Immature natural killer cell (primary cell): ENCODE data around the gene ASB6. TPM values are rescaled to one million over a fixed set of nuclear protein-coding genes. Genes with fewer than 3 reads are reported as not detected.
A peak's percentile ranks its signal among the peaks of the same experiment; 100 is the strongest.

Experiments used
- DNase-seq, 3 donors: peaks; one replicate each; pipeline ENCODE4 v3.0.0; 2022; ENCODE audit warnings: mixed read lengths in 1 of 3
- H3K27ac Mint-ChIP-seq, 6 donors: one replicate each; pipeline ENCODE4 v1.8.0; 2020; ENCODE audit warnings: mixed read lengths in 6 of 6, mild to moderate bottlenecking in 5 of 6, inconsistent platforms in 4 of 6, moderate library complexity in 3 of 6
- H3K27me3 Mint-ChIP-seq, 3 donors: one replicate each; pipeline ENCODE4 v1.8.0; 2020 to 2021; ENCODE audit warnings: low read depth in 3 of 3, mild to moderate bottlenecking in 3 of 3, mixed read lengths in 3 of 3, moderate library complexity in 3 of 3, inconsistent platforms in 1 of 3
- H3K36me3 Mint-ChIP-seq, 3 donors: one replicate each; pipeline ENCODE4 v1.8.0; 2020; ENCODE audit warnings: mixed read lengths in 3 of 3, inconsistent platforms in 2 of 3, mild to moderate bottlenecking in 2 of 3
- H3K4me1 Mint-ChIP-seq, 2 donors: one replicate each; pipeline ENCODE4 v1.8.0; 2020; ENCODE audit warnings: inconsistent platforms in 2 of 2, mild to moderate bottlenecking in 2 of 2, mixed read lengths in 2 of 2, moderate library complexity in 1 of 2
- H3K4me3 Mint-ChIP-seq, 5 donors: one replicate each; pipeline ENCODE4 v1.8.0; 2020; ENCODE audit warnings: mild to moderate bottlenecking in 5 of 5, mixed read lengths in 5 of 5, inconsistent platforms in 3 of 5, moderate library complexity in 3 of 5
- H3K9me3 Mint-ChIP-seq, 6 donors: one replicate each; pipeline ENCODE4 v1.8.0; 2020; ENCODE audit warnings: mild to moderate bottlenecking in 6 of 6, mixed read lengths in 6 of 6, inconsistent platforms in 4 of 6, moderate library complexity in 3 of 6
- polyA plus RNA-seq, 3 donors: library from polyadenylated mRNA; unstranded; fragments of 300-500 nt; fragmentation: Illumina TruSeq; gene quantifications; one replicate each; pipeline ENCODE4 v1.2.3, GENCODE V29; 2021

ASB6 gene
- polyA plus RNA-seq, 3 donors from 2014 or later: 13.9 to 26.6 (median 19.9) TPM

- H3K4me1 Mint-ChIP-seq: peaks cover 29 to 39% of the 10 kb centered on the region in 2 donors
- H3K9me3 Mint-ChIP-seq: no peaks in the 10 kb centered on the region
- peaks cover 4 to 12% (median 5%) of the 10 kb centered on the region in 3 donors for H3K27me3 Mint-ChIP-seq
- H3K27ac Mint-ChIP-seq: peak overlapping the region in 1 of 6 donors; percentile 83
- H3K4me3 Mint-ChIP-seq: peak overlapping the region in 3 of 5 donors; percentile 36 to 78 (median 38)
- H3K36me3 Mint-ChIP-seq: no peaks in the 10 kb centered on the region
- no peak for DNase-seq
Observed at GRCh38 chr9:129610213-129610472, 31.8 kb downstream of the ASB6 start.

GRCh38 chr9:129609486-129610212 lies 32.3 kb downstream of the ASB6 start:
- Mint-ChIP-seq H3K9me3 (no peaks in the 10 kb centered on the region), H3K4me3 (peak overlapping the region; percentile 82 to 94 (median 88)), H3K4me1 (peaks cover 33 to 42% of the 10 kb centered on the region in 2 donors), H3K36me3 (no peaks in the 10 kb centered on the region), H3K27me3 (peaks cover 4 to 12% (median 5%) of the 10 kb centered on the region in 3 donors), H3K27ac (peak overlapping the region; percentile 79 to 96 (median 92))
- peak; percentile 86 to 88 (median 87) for DNase-seq

DNA sequence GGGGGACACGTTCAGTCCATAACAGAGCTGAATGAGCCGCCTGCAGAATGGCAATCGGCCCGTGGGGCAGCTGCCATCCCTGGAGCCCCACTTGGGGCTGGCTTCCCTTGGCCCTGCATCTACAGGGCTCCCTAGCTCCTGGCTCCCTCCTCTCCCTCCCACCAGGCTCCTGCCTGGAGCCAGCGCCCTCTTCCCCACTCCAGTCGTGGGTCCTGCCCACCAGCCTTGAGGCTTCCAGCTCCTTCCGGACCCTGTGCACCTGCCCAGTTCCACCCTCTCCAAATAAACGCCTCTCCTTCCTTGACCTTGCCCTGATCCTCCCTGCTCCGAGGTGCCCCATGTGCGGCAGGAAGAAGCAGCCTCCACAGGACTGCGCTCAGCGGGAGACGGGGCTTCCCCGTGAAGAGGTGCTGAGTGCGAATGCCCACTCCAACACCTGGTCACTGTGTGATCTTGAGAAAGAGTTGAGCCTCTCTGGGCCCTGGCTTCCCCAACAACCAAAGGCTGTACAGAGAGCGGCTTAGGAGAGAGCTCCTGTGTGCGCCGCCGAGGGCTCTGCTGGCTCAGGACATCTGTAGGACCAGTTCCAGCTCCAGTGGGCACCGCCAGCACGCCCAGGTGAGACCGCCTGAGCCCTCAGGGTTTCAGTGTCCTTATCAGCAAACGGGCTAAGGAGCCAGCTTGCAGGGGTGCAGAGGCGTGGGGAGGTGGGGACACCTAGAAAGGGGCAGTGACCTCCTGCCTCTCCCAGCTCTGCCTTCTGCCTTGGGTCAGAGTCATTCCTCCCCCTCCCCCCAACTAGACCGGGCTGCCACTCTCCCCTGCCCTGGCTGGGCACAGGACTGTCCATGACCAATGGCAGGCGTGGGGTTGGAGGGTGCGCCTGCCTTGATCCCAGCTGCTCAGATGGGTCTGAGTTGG lies 33.1 kb downstream of the ASB6 start:
- H3K27me3 Mint-ChIP-seq: peaks cover 4 to 12% (median 5%) of the 10 kb centered on the region in 3 donors

DNA sequence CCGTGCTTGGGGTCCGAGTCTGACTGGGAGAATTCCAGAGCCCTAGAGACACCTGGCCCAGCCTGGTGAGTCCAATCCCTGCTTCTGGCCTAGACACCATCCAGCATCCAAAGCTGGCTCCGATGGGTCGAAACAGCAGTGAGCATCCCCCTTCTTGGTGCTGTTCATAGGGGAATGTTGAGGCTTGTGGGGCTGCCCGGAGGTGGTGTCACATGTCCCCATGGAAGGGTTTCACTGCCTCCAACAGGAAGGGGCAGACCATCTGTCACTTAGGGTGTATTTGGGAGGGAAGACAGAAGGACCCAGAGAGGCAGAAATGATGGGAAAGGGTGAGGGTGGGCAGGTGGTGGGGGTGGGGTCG lies 34.9 kb downstream of the ASB6 start:
- no peaks in the 10 kb centered on the region for H3K9me3 Mint-ChIP-seq
- H3K27me3 Mint-ChIP-seq: peaks cover 4 to 10% (median 6%) of the 10 kb centered on the region in 3 donors
- H3K4me1 Mint-ChIP-seq: peaks cover 38 to 46% of the 10 kb centered on the region in 2 donors
- H3K27ac Mint-ChIP-seq: peak overlapping the region in 5 of 6 donors; percentile 41 to 90 (median 80)
- no peaks in the 10 kb centered on the region for H3K36me3 Mint-ChIP-seq
- no peak overlapping the region for H3K4me3 Mint-ChIP-seq
- no peak for DNase-seq

More for the DNA sequence above, 33.1 kb downstream of the ASB6 start:
- no peaks in the 10 kb centered on the region for H3K9me3 Mint-ChIP-seq
- peak overlapping the region; percentile 25 to 93 (median 82) for H3K27ac Mint-ChIP-seq
- H3K36me3 Mint-ChIP-seq: no peaks in the 10 kb centered on the region
- H3K4me1 Mint-ChIP-seq: peaks cover 37 to 46% of the 10 kb centered on the region in 2 donors
- no peak for DNase-seq
- peak overlapping the region; percentile 7 to 46 (median 24) for H3K4me3 Mint-ChIP-seq

- H3K27me3 Mint-ChIP-seq: peaks cover 4 to 10% (median 6%) of the 10 kb centered on the region in 3 donors
- H3K4me1 Mint-ChIP-seq: peaks cover 38 to 46% of the 10 kb centered on the region in 2 donors
- no peaks in the 10 kb centered on the region for H3K9me3 Mint-ChIP-seq
- DNase-seq: no peak
- peak overlapping the region in 5 of 6 donors; percentile 34 to 90 (median 48) for H3K27ac Mint-ChIP-seq
- no peaks in the 10 kb centered on the region for H3K36me3 Mint-ChIP-seq
- peak overlapping the region in 1 of 5 donors; percentile 7 for H3K4me3 Mint-ChIP-seq
Observed at GRCh38 chr9:129606161-129607026, 35.6 kb downstream of the ASB6 start.

- peak overlapping the region in 3 of 5 donors; percentile 30 to 41 (median 40) for H3K4me3 Mint-ChIP-seq
- peaks cover 4 to 6% (median 4%) of the 10 kb centered on the region in 3 donors for H3K27me3 Mint-ChIP-seq
- DNase-seq: no peak
- H3K36me3 Mint-ChIP-seq: no peaks in the 10 kb centered on the region
- peaks cover 32 to 38% of the 10 kb centered on the region in 2 donors for H3K4me1 Mint-ChIP-seq
- peak overlapping the region; percentile 41 to 82 (median 75) for H3K27ac Mint-ChIP-seq
- H3K9me3 Mint-ChIP-seq: no peaks in the 10 kb centered on the region
Observed at GRCh38 chr9:129604766-129605163, 37.2 kb downstream of the ASB6 start.

- no peak for DNase-seq
- Mint-ChIP-seq H3K27ac (peak overlapping the region in 5 of 6 donors; percentile 40 to 81 (median 64)), H3K9me3 (no peaks in the 10 kb centered on the region), H3K4me1 (peaks cover 30 to 34% of the 10 kb centered on the region in 2 donors), H3K36me3 (no peaks in the 10 kb centered on the region), H3K4me3 (peak overlapping the region in 1 of 5 donors; percentile 40), H3K27me3 (peaks cover 2 to 3% (median 2%) of the 10 kb centered on the region in 3 donors)
Observed at GRCh38 chr9:129604056-129604765, 37.7 kb downstream of the ASB6 start.

- H3K9me3 Mint-ChIP-seq: no peaks in the 10 kb centered on the region
- H3K36me3 Mint-ChIP-seq: no peaks in the 10 kb centered on the region
- peaks cover 26 to 33% of the 10 kb centered on the region in 2 donors for H3K4me1 Mint-ChIP-seq
- peak overlapping the region in 2 of 6 donors; percentile 74 to 75 for H3K27ac Mint-ChIP-seq
- H3K4me3 Mint-ChIP-seq: no peak overlapping the region
- DNase-seq: peak in 1 of 3 donors; percentile 30
- H3K27me3 Mint-ChIP-seq: peaks cover 2 to 9% (median 9%) of the 10 kb centered on the region in 3 donors
Observed at GRCh38 chr9:129602598-129603415, 39.1 kb downstream of the ASB6 start.

DNA sequence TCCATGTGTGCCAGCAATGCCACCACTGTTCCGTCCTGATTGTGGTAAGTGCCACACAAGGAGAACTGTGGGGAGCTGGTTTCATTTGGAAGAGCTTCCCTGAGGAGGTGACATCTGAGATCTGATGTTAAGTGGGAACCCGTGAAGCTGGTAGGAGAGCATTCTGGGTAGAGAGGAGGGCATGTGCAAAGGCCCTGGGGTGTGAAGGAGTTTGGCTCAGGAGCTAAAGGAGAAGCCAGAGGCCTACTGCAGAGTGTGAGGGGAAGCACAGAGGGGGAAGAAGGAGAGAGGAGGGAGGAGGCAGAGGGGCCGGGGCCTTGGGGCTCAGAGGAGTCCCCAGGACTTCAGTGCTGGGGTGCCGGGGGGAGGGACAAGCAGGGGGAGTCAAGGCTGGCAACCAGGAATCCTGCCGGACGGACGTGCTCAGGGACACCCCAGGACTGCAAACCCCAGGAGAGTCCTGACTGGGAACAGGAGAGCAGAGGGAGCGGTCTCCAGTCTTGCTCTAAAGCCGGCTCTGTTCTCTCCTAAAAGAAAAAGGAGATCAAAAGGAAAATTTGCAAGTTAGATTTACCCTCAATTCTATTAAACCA lies 40.8 kb downstream of the ASB6 start:
- peaks cover 19 to 24% of the 10 kb centered on the region in 2 donors for H3K4me1 Mint-ChIP-seq
- no peak overlapping the region for H3K27ac Mint-ChIP-seq
- H3K4me3 Mint-ChIP-seq: no peak overlapping the region
- no peaks in the 10 kb centered on the region for H3K9me3 Mint-ChIP-seq
- peaks cover 2 to 9% (median 7%) of the 10 kb centered on the region in 3 donors for H3K27me3 Mint-ChIP-seq
- DNase-seq: no peak
- H3K36me3 Mint-ChIP-seq: no peaks in the 10 kb centered on the region

DNA sequence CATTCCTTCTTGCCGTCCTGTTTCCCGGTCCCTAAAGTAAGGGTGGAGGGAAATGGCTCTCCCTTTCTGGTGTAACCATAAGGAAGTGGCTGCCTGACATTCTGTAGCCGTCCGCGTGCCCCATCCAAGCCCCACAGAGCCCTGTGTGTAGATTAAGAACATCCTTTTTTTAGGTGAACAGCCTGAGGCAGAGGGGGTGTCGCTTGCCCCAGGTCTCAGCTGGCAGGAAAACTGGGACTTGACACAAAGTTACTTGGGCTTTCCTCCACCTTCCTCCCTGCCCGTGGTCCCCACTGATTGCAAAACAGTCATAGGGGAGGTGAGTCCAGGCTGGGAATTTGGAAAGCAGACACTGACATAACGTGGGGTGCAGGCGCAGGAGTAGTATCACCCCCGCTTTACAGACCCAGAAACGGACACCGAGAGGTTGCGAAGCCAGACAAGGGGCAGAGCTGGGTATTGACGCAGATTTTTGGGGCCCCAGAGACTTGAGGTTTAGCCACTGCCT lies 43.8 kb downstream of the ASB6 start:
- Mint-ChIP-seq H3K9me3 (no peaks in the 10 kb centered on the region), H3K36me3 (no peaks in the 10 kb centered on the region), H3K27ac (peak overlapping the region in 2 of 6 donors; percentile 12 to 32), H3K4me1 (peaks cover 12 to 17% of the 10 kb centered on the region in 2 donors), H3K27me3 (peaks cover 2 to 11% (median 7%) of the 10 kb centered on the region in 3 donors), H3K4me3 (peak overlapping the region; percentile 41 to 72 (median 54))
- DNase-seq: no peak

DNA sequence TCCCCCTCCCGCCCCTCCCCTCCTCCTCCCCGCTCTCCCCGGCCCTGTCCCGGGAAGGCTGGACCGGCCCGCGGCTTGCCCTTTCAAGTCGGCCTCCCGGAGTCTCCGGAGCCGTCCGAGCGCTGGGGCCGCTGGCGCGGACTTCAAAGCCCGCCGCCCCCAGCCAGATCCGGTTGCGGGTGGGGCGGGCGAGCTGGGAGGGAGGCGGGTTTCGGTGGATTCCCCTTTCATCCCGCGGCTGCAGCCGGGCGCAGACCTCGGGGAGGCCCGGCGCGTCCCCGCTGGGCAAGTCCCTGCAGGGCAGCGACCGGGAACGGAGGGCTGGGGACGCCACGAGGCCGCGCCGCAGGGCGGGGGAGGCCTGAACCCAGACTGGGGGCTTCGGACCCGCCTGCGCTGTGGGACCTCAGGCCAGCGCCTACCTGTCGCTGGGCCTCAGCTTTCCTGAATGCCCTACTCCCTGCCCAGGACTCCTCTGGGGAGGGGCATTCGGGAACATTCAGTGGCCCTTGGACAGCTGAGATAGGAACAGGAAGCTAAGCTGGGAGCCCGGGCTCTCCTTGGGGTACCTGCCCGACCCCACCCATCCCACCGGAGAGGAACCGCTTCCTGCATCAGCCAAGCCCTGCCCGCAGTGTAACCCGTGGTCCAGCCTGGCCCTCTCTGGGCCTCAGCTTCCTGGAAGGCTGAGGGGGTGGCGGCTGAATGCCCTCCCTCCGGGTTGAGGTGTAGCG lies 44.4 kb downstream of the ASB6 start:
- H3K36me3 Mint-ChIP-seq: no peaks in the 10 kb centered on the region
- peak; percentile 27 to 55 (median 36) for DNase-seq
- peak overlapping the region in 1 of 6 donors; percentile 32 for H3K27ac Mint-ChIP-seq
- H3K9me3 Mint-ChIP-seq: no peaks in the 10 kb centered on the region
- H3K4me3 Mint-ChIP-seq: peak overlapping the region; percentile 41 to 72 (median 54)
- H3K4me1 Mint-ChIP-seq: peaks cover 11 to 17% of the 10 kb centered on the region in 2 donors
- peaks cover 2 to 9% (median 7%) of the 10 kb centered on the region in 3 donors for H3K27me3 Mint-ChIP-seq
